SKM-1 (cell line): ENCODE results near the gene SMAD9.

Experiments used
- DNase-seq: peaks from one replicate; lab custom pipeline; 2025; ENCODE audit not compliant: unreplicated experiment; lab: John Stamatoyannopoulos, UW

SMAD9 gene

DNA sequence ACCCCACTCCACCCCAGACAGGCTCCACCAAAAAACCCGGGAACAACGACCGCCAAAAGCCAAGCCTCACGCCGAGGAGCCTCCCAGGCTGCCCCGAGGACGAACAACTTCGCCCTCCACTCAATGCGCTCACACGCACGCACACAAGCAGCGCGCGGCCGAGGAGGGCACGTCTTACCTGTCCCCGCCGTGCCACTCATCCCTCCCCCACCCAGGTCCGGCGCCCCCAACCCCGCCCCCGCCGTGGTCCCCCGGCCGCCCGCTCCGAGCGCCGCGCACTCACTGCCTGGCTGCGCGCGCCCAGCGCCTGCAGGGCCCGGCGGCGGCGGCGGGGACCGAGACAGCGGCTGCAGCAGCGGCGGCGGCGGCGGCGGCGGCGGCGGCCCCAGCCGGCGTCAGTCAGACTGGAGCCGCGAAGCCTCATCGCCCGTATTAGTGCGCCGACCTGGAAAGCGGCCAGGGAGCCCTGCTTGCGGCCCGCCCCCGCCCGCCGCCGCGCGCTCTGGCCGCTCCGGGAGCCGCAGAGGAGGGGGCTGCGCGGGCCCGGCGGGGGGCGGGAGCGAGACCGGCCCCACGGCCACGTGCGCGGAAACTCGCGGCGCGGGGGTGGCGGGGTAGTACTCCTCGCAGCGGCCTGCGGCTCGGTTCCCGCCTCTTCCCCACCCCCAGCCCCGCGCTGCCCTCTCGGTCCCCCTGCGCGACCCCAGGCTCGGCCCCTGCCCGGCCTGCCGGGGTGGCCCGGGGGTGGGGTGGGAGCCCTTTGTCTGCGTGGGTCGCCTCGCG is at the start of gene SMAD9:
SMAD9 (minus strand) TSS at position 406 of the 783 bp plus-strand sequence. CDS start 40,549 bp downstream, outside the sequence.
- no peak for DNase-seq

DNA sequence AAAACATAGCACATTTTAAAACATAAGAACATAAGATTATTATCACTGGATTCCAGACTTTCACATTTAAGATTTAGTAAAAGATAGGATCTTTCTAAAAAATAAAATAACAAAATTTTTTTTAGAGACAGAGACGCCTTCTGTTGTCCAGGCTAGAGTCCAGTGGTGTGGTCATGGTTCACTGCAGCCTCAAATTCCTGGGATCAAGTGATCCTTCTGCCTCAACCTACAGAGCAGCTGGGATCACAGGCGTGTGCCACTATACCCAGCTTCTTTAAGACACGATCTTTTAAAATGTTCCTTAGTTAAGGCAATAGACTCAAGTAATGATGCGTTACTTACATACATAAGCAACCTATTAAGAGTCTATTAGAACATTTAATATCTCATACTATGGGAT is 46.4 kb upstream of the SMAD9 start:
- no peak for DNase-seq

DNA sequence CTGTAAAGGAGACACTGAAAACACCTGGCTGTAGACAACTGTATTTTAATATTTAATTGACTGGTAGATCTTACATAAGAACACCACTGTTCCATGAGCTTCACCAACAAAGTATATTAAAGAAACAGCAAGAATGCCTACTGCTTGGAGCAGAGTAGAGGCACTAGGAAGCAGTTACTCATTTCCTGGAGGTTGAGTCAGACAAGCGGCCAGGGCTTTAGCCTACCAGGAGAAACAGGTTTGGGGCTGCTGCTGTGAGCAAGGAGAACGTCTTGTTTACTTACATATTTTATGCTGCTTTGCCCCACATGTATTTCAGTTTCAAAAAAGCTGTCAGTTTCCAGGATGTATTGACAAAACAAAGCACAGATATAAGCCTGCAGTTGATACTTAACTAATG is 45.7 kb upstream of the SMAD9 start:
- DNase-seq, result no peak

DNA sequence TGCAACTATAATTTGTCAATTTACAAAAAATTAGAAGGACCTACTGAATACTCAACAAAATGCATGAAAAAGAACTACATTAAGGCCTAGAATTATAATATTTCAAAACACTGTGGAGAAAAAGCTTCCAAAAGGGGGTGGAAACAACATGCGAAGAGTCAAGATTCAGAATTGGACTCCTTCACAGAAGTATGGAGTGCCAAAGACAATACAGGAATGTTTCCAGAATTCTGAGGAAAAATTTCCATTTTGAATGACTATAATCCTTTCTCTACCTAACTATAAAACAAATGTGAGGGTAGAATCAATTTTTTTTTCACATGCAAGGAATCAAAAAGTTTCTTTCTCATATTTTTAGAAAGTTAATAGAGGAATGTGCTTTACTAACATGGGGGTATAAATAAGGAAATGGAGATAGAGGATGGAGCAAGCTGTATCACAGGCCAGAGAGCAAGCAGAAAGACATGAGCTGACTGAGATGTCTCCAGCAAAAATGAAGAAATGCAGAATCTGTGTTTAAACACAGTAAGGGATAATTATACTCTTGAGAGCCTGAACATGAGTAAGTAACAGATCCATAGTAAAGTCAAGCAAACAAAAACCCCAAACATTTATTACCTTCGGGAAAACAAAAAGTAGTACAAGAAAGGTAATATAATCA is 39.5 kb upstream of the SMAD9 start:
- no peak for DNase-seq

DNA sequence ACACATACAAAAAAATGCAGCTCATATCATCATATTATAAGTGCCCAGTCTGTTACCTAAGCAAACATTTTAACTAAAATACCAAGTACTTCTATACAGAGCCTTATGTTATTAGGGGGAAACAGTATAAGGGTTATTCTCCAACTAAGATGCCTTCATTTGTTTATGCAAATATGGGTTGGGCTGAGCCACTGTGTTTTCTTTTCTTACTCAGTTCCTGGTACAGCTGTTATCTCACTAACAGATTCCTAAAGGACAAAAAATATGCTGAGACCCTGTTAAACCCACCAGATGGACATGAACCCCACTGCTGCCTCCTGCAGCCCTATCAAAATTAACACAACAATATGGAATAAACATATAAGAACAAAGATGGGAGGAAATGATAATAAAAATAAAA is 34.5 kb upstream of the SMAD9 start:
- no peak for DNase-seq

DNA sequence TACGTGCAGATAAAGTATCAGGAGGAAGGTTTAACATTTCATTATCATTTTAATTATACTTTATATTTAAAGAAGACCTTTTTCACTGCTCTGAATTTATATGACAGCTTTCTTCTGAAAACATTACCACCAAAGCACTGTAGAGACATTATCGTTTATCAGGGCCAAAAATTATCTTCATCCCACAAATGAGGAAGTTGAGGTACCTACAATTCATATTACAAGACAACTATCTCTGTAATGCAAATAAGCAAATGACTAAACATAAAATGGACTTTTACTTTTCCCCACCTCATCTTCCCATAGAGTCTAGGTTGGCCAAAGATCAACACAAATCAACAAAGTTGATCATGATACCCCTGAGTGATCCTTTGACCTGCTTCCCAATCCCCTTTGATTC is 30.9 kb upstream of the SMAD9 start:
- DNase-seq, result no peak

DNA sequence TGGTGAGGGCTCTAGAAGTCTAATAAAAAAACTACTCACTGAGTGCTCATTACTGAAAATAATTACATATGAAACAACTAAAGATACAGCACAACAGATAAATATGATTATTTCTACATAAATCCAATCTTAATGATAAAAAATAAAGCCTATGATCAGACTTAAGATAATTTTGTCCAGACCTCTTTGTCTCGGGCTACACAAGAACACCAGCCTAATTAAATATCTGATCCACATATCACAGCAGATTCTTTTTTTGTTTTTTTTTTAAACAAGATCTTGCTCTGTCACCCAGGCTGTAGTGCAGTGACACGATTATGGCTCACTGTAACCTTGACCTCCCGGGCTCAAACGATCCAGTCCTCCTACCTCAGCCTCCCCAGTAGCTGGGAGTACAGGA is 30.3 kb upstream of the SMAD9 start:
- DNase-seq, result no peak

DNA sequence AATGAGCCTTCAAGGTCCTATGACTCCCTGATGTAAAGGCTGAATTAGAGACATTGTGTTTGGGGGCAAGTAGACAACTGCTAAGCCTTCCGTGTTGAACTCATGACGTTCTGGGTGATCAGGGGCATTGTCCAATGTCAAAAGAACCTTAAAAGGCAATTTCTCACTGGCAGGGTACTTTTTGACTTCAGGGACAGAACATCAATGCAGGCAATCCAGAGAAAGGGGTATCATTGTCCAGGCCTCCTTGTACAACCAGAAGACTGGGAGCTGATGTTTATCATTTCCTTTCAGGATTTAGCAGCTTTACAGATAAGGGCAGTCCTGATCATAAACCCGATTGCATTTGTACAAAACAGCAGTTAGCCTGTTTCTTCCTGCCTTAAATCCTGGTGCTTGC is 25.0 kb upstream of the SMAD9 start:
- no peak for DNase-seq

DNA sequence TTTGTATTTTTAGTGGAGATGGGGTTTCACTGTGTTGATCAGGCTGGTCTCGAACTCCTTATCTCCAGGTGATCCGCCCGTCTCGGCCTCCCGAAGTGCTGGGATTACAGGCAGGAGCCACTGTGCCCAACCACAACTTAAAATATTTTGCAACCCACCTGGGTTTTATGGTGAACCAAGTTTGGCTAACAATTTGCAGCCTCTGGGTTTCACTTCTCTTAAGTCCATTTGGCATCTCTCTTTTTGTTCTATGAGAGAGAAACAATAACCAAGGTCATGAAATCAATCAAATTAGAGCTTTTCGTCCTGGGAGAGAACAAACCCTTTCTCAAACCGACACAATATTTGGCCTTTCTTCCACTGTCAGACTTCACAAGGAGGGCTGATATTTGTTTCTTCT is 5.6 kb upstream of the SMAD9 start:
- DNase-seq, result no peak

DNA sequence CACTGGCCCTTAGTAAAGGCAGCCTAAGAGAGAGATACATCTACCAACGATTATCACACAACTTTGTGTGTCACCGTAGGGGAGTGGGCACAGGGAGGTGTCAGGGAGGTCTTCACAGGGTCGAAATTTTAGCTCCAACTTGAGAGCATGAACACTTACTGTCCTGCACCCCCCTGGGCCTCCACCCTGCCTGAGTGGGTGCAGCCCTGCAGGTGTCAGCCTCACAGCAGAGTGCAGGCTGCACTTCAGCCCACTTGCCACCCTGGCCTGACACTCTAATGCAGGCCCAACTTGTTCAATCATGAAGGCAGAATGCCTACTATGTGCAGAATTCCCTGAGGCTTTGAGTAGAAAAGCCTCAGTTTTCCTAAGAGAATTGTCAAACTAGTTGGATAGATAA is 4.0 kb upstream of the SMAD9 start:
- no peak for DNase-seq

DNA sequence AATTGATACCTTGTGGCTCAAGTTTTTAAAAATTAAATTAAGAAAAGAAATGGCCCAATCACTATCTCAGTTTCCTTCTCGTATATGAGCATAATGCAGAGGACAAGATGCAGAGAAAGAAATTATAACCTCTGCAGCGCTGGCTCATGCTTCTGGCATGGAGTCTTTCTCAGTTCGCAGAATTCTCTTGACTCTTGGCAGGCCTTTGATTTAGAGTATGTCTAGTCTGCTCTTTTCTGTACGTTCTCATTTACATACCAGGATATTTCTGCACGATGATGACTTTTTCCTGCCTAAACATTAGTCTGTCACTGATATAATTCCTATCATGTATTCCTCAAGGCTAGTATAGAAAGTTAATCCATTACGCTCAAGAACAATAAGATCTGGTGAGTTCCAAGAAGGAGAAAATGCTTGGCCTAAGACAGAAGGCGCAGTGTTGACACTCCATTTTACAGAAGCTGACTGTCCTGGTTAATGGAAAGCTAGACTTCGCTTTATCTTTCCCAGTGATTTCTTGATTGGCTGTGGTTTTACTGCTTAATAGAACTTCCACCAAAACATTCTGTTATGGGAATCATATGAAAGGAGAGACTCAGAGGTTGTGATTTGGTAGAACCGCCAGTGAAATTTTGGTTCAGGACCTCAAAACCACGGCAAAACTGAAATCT is 1.7 kb upstream of the SMAD9 start:
- DNase-seq, result no peak

DNA sequence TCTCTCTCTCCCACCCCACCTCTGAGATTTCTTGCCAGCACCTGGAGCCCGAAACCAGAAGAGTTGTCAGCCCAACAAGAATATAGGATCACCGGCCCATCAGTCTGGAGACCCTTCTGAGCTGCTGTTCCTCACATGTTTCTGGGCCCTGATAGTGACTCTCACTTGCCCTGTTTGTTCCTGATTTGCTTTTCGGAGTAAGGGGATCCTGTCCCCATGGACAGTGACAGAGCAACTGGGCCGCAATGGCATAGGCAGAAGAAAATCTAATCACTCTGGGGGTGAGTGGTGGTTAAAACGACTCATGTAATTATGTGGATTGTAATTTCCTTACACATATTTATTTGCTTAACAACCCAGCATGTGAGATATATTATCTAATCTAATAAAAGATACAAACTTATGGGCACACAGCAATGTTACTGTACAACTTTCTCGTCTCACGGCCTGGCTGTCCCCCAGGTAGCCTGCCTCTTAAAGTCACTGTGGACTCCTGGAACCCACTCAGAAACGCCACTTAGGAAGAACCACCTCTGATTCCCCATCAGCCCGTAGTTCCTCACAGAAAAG is 663 bp upstream of the SMAD9 start:
- DNase-seq, result no peak

DNA sequence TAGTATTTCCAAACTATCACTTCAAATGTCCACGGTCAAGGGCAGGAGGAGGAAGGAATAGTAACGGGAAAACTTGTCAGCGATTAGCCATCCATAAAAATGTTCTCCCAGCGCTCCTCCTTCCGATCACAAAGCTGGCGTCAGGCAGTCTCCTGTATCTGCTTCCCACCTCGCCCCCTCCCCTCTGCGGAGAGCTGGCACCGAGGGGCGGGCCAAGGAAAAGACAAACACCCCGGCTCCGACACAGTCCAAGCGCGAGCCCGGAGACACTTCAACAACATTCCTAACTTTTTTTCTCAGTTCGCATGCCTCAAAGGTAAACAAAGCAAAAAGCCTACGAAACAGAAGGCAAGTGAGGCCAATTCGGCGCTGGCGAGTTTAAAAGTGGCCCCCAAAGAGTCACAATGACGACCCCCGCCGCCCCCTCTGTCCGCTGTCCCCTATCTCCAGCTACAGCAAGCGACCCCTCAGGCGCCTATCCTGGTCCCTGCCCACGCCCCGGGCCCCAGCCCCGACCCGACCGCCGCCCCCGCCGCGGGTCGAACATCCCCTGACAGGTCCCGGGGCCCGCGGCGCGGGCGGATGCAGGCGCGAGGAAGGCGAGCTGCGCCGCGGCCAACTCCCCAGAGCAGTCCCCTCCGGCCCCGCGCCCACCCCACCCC is 736 bp downstream of the SMAD9 start:
- DNase-seq, result no peak

DNA sequence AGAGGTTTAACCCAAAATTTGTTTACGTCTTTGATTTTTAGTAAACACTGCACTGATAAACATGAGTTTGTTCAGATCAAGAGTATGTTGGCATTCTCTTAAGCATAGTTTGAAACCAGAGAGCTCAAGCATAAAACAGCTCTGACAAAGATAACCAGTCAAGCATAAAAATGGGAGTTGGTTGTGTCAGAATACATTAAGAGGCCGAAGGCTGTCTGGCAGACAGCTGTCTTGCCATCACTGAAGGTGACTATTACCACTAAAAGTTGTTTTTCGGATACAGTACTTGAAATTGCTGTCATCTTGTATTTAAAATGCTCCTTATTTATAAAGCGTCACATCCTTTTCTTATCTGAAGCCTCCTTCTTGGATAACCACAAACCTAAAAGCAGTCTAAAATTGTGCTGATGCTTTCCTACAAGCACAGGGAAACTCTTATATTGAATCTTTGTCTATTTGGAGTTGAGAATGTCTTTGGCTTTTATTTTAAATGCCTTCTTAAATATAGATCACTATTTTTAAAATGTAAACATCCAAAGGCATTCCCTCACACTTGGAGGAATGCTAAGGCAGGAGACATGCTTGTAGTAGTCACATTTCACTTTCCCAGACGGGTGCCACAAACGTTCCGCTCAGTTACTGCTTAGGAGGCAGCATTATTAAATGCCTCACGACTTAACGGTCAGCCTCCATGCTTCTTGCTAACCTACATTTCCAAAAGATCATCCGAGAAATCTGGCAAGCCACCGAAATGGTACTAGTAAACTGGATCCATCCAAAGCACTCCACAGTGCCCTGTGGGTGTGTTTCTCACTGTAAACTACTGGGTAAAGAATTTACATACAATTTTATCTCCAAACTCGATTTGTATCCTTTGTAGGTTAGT is 1.5 kb downstream of the SMAD9 start:
- DNase-seq, result no peak

DNA sequence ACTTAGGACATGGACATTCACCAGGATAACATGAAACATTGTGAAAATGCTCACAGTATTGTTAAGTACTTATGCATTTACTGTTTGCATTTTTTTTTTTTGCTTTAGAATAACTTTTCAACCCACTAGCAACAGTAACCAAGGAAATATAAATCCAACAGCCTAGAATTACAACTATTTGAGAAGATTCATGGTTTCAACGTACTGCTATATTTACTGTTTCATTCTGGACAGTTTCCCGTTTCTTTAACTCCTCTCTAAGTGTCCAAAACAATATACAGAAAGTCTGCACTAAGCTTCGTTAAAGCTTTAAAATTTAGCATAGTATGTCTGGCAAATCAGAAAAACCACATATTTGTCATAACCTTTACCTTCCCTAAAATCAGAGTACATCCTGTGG is 2.7 kb downstream of the SMAD9 start:
- DNase-seq, result no peak

DNA sequence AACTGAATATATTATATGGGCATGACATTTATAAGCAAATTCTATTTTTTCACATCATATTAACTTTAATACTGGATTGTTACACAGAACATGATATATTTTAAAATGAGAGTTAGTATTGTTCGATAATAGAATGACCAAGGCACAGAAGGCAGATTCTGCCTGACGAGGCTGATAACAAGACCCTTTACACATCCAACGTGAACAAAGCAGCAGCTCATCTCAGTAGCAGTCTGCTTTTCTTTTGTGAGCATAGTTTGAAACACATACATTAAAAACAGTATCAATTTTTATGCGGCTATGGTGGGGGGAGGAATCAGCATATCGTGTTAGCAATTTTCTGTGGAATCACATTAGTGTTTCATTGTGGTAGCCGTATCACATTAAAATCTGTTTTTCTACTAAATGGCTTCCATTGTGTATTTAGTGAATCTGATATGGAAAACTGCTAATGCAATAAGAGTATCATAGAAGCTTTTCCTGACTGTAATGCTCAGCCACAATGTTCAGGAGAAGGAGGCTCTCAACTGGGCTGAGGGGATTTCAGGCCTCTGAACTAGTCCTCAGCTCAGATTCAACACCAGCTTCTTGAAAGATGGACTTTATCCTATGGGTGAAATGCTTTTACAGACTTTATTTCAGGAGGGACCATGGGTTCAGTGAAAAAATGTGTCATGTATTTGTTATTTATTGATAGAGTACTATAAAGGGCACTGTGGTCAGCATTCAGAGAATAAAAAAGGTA is 4.0 kb downstream of the SMAD9 start:
- DNase-seq, result no peak

DNA sequence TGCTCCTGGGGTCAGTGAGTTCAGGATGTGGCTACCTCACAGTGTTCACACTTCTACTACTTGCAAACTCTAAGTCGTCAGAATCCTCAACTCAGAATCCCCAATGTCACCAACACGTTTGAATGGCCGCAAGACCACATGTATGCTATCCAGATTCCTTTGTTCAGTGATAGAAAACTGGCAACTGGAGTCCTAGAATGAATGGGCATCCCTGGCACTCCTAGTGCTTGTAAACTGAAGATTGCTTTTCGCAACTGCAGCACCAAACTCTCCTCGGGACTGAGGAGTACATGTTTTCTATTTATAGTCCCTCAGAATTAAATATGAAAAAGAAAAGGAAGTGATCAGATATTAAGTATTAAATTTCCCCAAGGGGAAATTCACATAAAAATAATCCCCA is 4.9 kb downstream of the SMAD9 start:
- no peak for DNase-seq

DNA sequence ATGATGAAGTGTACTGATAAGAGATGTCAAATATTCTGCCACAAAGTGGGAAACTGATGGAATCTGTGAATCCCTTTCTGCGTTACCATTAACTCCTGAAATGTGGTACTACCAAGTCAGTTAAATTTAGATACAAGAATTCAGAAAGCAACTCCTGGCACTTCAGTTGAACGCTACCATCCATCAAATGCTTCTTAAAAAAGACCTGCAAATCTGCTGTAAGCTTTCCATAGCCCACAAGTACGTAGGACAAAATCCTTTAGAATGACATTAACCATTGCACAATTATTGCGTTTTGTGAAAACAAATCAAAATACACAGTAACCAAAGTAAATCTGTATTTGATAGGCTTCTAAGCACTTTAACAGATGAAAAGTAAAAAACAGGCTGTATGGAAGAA is 5.4 kb downstream of the SMAD9 start:
- DNase-seq, result no peak

DNA sequence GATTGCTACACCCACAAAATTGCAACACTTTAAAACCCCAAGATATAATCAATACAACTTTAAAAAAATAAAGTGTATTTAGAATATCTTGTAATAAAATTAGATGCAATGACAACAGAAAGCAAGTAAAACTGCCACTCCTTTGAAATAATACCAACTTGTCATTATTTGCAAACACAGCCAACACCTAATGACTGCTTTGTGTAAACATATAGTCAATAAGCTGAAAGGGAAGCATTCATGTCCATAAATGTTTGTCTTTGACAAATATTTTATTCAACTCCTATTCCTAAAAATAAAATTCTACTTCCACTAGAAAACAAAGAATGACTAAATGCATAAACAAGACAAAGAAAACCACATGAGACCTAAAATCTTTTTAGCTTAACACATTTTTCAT is 6.6 kb downstream of the SMAD9 start:
- DNase-seq, result no peak

DNA sequence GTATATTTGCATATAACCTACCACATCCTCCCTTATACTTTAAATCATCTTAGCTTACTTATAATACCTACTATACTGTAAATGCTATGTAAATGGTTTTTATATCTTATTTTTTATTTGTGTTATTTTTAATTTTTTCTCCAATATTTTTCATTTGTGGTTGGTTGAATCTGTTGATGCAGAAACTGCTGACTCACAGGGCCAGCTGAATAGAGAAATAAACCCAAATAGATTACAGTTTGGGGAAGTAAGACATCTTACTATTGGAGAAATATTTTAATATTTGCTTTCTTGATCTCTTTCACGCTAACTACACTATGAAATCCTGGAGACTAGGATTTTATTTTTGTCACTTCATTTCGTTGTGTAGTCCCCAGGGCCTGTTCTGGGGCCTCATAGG is 7.1 kb downstream of the SMAD9 start:
- no peak for DNase-seq
